Fibroblast of villous mesenchyme (primary cell): ENCODE data around the gene LST1. TPM values are rescaled to one million over a fixed set of nuclear protein-coding genes. Genes with fewer than 3 reads are reported as not detected.

ENCODE experiments used
- DNase-seq: peaks from one replicate; pipeline ENCODE4 v3.0.0-alpha.2; 2010; ENCODE audit warnings: low read depth
- H3K4me3 ChIP-seq: 2 replicates; pipeline ENCODE4 v1.5.1; 2011; ENCODE audit warnings: low read depth, mild to moderate bottlenecking, low read length
- total RNA-seq: library from RNA; depleted of rRNA; stranded (reverse); fragments of >200 nt; gene quantifications from 2 replicates; pipeline ENCODE4 v1.2.3, GENCODE V29; 2012
- TF ChIP-seq, protein P1 (sequence below): IDR thresholded peaks from 2 replicates; pipeline ENCODE4 v1.5.1; 2012; ENCODE audit warnings: low read depth, mild to moderate bottlenecking, low read length; ENCODE audit not compliant: insufficient read depth

LST1 gene
- total RNA-seq, 1 donor = not detected

DNA sequence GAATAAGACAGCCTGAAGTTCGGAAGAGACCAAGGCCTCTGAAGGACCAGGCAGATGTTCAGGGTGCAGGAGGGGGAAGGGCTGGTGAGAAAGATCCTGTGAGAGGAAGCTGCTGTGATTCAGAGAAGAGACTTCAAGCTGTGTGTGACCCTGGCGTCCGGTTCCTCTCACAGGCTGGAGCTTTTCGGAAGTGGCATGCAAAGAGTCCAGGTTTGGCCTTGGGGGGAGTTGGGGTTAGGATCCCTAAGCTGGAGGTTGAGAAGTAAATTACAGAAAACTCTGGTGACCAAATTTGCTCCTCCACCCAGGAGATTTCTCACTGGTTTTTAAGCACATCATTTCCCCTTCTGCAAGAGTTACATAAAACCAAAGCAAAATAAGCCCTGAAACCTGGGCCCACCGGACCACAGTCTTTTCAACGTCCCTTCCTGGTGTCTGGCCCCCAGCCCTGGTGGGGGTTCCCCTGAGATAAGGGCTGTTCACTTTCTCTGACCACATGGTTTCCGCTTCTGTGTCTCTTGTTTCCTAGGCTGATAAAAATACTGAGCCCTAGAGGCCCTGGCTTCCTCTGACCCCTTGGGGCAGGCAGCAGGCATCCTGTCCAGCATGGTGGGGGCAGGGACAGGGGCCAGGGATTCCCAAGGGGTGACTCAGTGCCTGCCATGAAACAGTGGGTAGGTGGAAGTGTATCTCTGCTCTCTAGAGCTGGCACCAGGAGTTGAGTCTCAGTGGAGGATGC lies 25.9 kb upstream of the LST1 start:
- H3K4me3 ChIP-seq = no peak overlapping the region
- DNase-seq = peak; percentile 81
- TF ChIP-seq, protein P1, sequence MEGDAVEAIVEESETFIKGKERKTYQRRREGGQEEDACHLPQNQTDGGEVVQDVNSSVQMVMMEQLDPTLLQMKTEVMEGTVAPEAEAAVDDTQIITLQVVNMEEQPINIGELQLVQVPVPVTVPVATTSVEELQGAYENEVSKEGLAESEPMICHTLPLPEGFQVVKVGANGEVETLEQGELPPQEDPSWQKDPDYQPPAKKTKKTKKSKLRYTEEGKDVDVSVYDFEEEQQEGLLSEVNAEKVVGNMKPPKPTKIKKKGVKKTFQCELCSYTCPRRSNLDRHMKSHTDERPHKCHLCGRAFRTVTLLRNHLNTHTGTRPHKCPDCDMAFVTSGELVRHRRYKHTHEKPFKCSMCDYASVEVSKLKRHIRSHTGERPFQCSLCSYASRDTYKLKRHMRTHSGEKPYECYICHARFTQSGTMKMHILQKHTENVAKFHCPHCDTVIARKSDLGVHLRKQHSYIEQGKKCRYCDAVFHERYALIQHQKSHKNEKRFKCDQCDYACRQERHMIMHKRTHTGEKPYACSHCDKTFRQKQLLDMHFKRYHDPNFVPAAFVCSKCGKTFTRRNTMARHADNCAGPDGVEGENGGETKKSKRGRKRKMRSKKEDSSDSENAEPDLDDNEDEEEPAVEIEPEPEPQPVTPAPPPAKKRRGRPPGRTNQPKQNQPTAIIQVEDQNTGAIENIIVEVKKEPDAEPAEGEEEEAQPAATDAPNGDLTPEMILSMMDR = no peak

DNA sequence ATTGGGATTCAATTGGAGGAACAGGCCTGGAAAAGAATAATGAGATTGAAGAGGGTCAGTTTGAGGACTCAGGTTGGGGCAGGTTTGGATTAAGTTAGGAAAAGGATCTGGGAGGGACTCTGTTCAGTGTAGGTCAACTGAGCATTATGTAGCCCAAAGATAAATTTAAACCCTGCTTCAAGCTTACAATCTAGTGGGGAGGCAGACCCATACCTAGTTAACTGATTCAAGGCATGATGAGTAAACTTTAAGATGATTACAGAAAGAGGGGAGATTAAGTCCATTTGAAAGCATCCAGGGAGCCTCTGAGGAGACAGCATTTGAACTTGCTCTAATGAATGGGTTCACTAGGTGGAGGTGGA lies 25.4 kb upstream of the LST1 start:
- TF ChIP-seq, protein P1 = no peak
- H3K4me3 ChIP-seq = no peak overlapping the region
- no peak for DNase-seq

DNA sequence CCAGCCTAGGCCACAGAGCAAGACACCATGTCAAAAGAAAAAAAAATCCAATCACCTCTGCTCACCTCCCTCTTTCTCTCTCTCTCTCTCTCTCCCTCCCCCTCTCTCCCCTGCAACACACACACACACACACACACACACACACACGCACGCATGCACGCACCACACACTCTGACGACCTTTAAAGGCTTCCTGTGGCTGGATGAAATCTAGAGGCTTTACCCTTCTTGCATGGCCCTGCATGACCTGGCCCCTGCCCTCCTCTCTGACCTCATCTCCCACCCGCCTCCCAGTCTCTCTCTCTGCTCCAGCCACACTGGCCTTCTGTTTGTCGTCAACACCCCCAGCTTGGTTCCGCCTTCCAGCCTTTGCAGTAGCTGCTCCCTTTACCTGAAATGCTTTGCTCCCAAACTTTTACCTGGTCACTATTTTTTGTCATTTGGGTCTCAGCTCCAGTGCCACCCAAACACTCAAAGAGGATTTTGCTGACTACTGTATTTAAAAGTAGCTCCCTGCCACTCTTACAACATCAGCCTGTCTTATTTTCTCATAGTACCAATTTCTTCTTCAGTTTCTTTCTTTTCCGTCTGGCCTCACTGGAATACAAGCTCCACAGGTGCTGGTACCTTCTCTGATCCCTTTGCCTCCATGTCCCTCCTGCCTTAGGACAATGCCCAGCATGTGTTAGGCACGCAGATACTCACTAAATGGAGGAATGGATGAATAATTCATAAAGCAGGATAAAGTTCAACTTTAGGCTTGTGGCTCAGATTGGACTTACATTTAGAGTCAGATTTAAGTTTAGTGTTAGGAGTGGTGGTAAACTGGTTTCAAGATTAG lies 18.3 kb upstream of the LST1 start:
- TF ChIP-seq, protein P1 = no peak

DNA sequence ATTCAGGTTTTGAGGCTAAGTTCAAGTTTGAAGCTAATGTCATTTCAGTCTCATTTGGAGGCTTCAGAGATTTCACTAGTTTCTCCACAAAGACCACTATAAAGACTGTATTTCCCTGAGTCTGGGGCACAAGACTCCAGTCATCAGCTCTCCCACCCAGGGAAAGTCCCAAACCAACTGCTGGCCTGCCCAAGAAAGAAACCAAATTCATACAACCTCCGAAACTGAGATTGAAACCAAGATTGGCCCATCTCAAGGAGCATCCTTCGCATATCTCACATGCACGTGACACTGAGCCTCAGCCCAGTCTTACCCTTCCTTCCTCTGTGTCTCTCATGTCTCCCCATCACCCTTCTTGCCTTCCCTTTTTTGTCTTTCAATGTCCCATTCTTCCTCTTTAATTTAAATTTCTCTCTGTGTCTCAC lies 17.5 kb upstream of the LST1 start:
- TF ChIP-seq, protein P1 = no peak
- H3K4me3 ChIP-seq = no peak overlapping the region
- DNase-seq = no peak

More for the DNA sequence above, 18.3 kb upstream of the LST1 start:
- no peak for DNase-seq
- H3K4me3 ChIP-seq = no peak overlapping the region

DNA sequence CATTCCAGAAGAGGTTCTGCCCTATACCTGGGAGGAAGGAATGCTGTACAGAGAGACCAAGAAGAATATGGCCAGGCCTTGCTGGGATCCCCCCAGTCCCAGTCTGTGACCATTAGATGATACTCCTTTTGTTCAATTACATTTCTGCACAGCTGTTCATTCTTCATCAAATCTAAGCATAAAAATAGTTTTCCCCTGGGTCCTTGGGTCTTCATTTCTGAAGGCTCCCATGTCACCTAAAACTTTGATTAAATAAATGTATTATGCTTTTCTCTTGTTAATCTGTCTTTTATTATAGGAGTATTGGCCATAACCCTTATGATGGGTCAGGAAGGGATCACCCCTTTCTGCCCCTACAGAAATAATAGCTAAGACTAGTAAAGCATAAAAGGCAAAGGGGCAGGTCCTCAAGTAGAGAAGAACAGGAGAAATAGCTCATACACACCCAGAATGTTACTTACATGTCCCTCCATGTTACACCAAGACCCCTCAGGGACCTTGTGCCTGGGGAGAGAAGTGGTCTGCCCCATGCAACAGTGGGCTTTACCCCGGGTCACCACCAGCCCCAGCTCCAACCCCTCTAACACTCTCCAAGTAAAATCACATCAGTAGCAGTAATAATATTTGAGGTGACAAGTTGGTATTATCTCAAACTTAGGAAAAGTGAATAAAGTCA lies 16.1 kb upstream of the LST1 start:
- H3K4me3 ChIP-seq = no peak overlapping the region
- DNase-seq = no peak
- TF ChIP-seq, protein P1 = no peak

DNA sequence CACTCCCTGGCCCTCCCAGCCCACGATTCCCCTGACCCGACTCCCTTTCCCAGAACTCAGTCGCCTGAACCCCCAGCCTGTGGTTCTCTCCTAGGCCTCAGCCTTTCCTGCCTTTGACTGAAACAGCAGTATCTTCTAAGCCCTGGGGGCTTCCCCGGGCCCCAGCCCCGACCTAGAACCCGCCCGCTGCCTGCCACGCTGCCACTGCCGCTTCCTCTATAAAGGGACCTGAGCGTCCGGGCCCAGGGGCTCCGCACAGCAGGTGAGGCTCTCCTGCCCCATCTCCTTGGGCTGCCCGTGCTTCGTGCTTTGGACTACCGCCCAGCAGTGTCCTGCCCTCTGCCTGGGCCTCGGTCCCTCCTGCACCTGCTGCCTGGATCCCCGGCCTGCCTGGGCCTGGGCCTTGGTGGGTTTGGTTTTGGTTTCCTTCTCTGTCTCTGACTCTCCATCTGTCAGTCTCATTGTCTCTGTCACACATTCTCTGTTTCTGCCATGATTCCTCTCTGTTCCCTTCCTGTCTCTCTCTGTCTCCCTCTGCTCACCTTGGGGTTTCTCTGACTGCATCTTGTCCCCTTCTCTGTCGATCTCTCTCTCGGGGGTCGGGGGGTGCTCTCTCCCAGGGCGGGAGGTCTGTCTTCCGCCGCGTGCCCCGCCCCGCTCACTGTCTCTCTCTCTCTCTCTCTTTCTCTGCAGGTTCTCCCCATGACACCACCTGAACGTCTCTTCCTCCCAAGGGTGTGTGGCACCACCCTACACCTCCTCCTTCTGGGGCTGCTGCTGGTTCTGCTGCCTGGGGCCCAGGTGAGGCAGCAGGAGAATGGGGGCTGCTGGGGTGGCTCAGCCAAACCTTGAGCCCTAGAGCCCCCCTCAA lies 13.8 kb upstream of the LST1 start, which contains the start of gene LTA:
TSS of gene LTA (plus strand) at position 249 of the 871 bp plus-strand sequence. CDS start at position 703, 454 bp downstream.
- TF ChIP-seq, protein P1 = no peak
- H3K4me3 ChIP-seq = no peak within 1 kb of the TSS
- no peak for DNase-seq
